Astrocyte (in vitro differentiated cells and primary cell): ENCODE results near the gene WNT7B. TPM values are rescaled to one million over a fixed set of nuclear protein-coding genes. Genes with fewer than 3 reads are reported as not detected.

ENCODE experiments used
- DNase-seq: peaks from one replicate; pipeline ENCODE4 v3.0.0-alpha.2; 2010; ENCODE audit warnings: low read depth
- FAIRE-seq: peaks from 2 replicates; lab custom pipeline; 2011; peaks lifted over from hg19 to GRCh38; lab: Jason Lieb, UNC
- H2AFZ ChIP-seq: 2 replicates; pipeline ENCODE4 v1.6.0; 2012; ENCODE audit warnings: low read depth, low read length, inconsistent platforms
- H3K27ac ChIP-seq: 2 replicates; pipeline ENCODE4 v1.5.1; 2011; ENCODE audit warnings: low read depth, low read length, inconsistent platforms
- H3K27me3 ChIP-seq: 2 replicates; pipeline ENCODE4 v1.6.0; 2011; ENCODE audit warnings: low read length, inconsistent platforms; ENCODE audit not compliant: insufficient read depth
- H3K36me3 ChIP-seq: 2 replicates; pipeline ENCODE4 v1.5.1; 2011; ENCODE audit warnings: low read length, inconsistent platforms; ENCODE audit not compliant: insufficient read depth
- H3K4me1 ChIP-seq: 2 replicates; pipeline ENCODE4 v1.5.1; 2011; ENCODE audit warnings: low read length, inconsistent platforms; ENCODE audit not compliant: insufficient read depth
- H3K4me2 ChIP-seq: 2 replicates; pipeline ENCODE4 v1.6.0; 2012; ENCODE audit warnings: low read length, inconsistent platforms
- H3K4me3 ChIP-seq: 2 replicates; pipeline ENCODE4 v1.5.1; 2011; ENCODE audit warnings: low read depth, mild to moderate bottlenecking, low read length, inconsistent platforms; ENCODE audit not compliant: insufficient read depth
- H3K79me2 ChIP-seq: 2 replicates; pipeline ENCODE4 v1.6.0; 2012; ENCODE audit warnings: mild to moderate bottlenecking, low read length, inconsistent platforms; ENCODE audit not compliant: insufficient read depth
- H3K9ac ChIP-seq: 2 replicates; pipeline ENCODE4 v1.6.0; 2012; ENCODE audit warnings: mild to moderate bottlenecking, low read length, inconsistent platforms
- H3K9me3 ChIP-seq: 2 replicates; pipeline ENCODE4 v1.5.1; 2012; ENCODE audit warnings: low read depth, mild to moderate bottlenecking, low read length, inconsistent platforms; ENCODE audit not compliant: insufficient read depth
- H4K20me1 ChIP-seq: 2 replicates; pipeline ENCODE4 v1.6.0; 2012; ENCODE audit warnings: low read length, inconsistent platforms; ENCODE audit not compliant: insufficient read depth
- H3K27ac Mint-ChIP-seq: one replicate; pipeline ENCODE4 v1.8.0; 2021; ENCODE audit warnings: mild to moderate bottlenecking, mixed read lengths; ENCODE audit not compliant: unreplicated experiment
- H3K27me3 Mint-ChIP-seq: one replicate; pipeline ENCODE4 v1.8.0; 2021; ENCODE audit warnings: low read depth, mixed read lengths; ENCODE audit not compliant: unreplicated experiment
- H3K36me3 Mint-ChIP-seq: one replicate; pipeline ENCODE4 v1.8.0; 2021; ENCODE audit warnings: low read depth, mixed read lengths; ENCODE audit not compliant: unreplicated experiment
- H3K4me1 Mint-ChIP-seq: one replicate; pipeline ENCODE4 v1.8.0; 2021; ENCODE audit warnings: low read depth, mixed read lengths; ENCODE audit not compliant: unreplicated experiment
- H3K4me3 Mint-ChIP-seq: one replicate; pipeline ENCODE4 v1.8.0; 2021; ENCODE audit warnings: mild to moderate bottlenecking, moderate library complexity, mixed read lengths; ENCODE audit not compliant: unreplicated experiment
- H3K9me3 Mint-ChIP-seq: one replicate; pipeline ENCODE4 v1.8.0; 2021; ENCODE audit warnings: mild to moderate bottlenecking, mixed read lengths; ENCODE audit not compliant: unreplicated experiment
- CTCF ChIP-seq: IDR thresholded peaks from 2 replicates; pipeline ENCODE4 v1.5.1; 2011; ENCODE audit warnings: low read depth, mild to moderate bottlenecking, inconsistent platforms, low read length, moderate library complexity; ENCODE audit not compliant: insufficient read depth
- EZH2 ChIP-seq: IDR thresholded peaks from 2 replicates; pipeline ENCODE4 v1.6.1; 2012; ENCODE audit warnings: mild to moderate bottlenecking, low read length, inconsistent platforms; ENCODE audit not compliant: insufficient read depth
- total RNA-seq: library from RNA; stranded (reverse); gene quantifications from 2 replicates; pipeline ENCODE4 v1.2.1, GENCODE V29; 2021

Gene WNT7B
- total RNA-seq, 1 donor from 2014 or later, result 1.7 TPM

- peaks cover 37% of the 10 kb centered on the region for H3K27me3 Mint-ChIP-seq
- FAIRE-seq (no peak), DNase-seq (no peak)
- Histone ChIP-seq H3K9me3 (no peaks in the 10 kb centered on the region), H3K9ac (no peak overlapping the region), H3K27me3 (peaks cover 23% of the 10 kb centered on the region), H3K27ac (no peak overlapping the region), H2AFZ (no peak overlapping the region), H3K4me1 (peaks cover 31% of the 10 kb centered on the region), H3K79me2 (peaks cover 35% of the 10 kb centered on the region), H3K4me2 (no peak overlapping the region), H4K20me1 (peaks cover 33% of the 10 kb centered on the region), H3K4me3 (no peak overlapping the region), H3K36me3 (no peaks in the 10 kb centered on the region)
- H3K27ac Mint-ChIP-seq, result no peak overlapping the region
- no peaks in the 10 kb centered on the region for H3K9me3 Mint-ChIP-seq
- peaks cover 5% of the 10 kb centered on the region for H3K4me1 Mint-ChIP-seq
- no peak overlapping the region for H3K4me3 Mint-ChIP-seq
- H3K36me3 Mint-ChIP-seq, result no peaks in the 10 kb centered on the region
- TF ChIP-seq CTCF, result no peak
- TF ChIP-seq EZH2, result no peak
Observed at GRCh38 chr22:45974498-45974897, 2.5 kb downstream of the WNT7B start.

- H3K79me2 ChIP-seq, result peaks cover 51% of the 10 kb centered on the region
- H4K20me1 ChIP-seq, result peaks cover 26% of the 10 kb centered on the region
- H3K4me3 Mint-ChIP-seq, result peak overlapping the region; percentile 60
- no peak overlapping the region for H3K27ac ChIP-seq
- no peaks in the 10 kb centered on the region for H3K9me3 Mint-ChIP-seq
- H3K4me2 ChIP-seq, result peak overlapping the region; percentile 89
- peaks cover 38% of the 10 kb centered on the region for H3K4me1 ChIP-seq
- no peak overlapping the region for H3K27ac Mint-ChIP-seq
- TF ChIP-seq EZH2, result no peak
- TF ChIP-seq CTCF, result no peak
- no peaks in the 10 kb centered on the region for H3K36me3 ChIP-seq
- H3K36me3 Mint-ChIP-seq, result no peaks in the 10 kb centered on the region
- peak overlapping the region; percentile 41 for H2AFZ ChIP-seq
- H3K4me1 Mint-ChIP-seq, result peaks cover 16% of the 10 kb centered on the region
- FAIRE-seq, result no peak
- peak overlapping the region; percentile 85 for H3K9ac ChIP-seq
- DNase-seq, result no peak
- no peaks in the 10 kb centered on the region for H3K9me3 ChIP-seq
- peak overlapping the region; percentile 74 for H3K4me3 ChIP-seq
- H3K27me3 Mint-ChIP-seq, result peaks cover 33% of the 10 kb centered on the region
- peaks cover 21% of the 10 kb centered on the region for H3K27me3 ChIP-seq
Observed at GRCh38 chr22:45972889-45973253, 4.1 kb downstream of the WNT7B start.

- Histone ChIP-seq H3K27ac (peak overlapping the region; percentile 91), H3K27me3 (peaks cover 16% of the 10 kb centered on the region), H3K9ac (peak overlapping the region; percentile 85), H3K4me2 (peak overlapping the region; percentile 89), H2AFZ (peak overlapping the region; percentile 41), H3K9me3 (no peaks in the 10 kb centered on the region), H3K79me2 (peaks cover 56% of the 10 kb centered on the region), H4K20me1 (peaks cover 22% of the 10 kb centered on the region), H3K36me3 (no peaks in the 10 kb centered on the region), H3K4me3 (peak overlapping the region; percentile 74), H3K4me1 (peaks cover 41% of the 10 kb centered on the region)
- Mint-ChIP-seq H3K9me3 (no peaks in the 10 kb centered on the region), H3K4me1 (peaks cover 16% of the 10 kb centered on the region), H3K27me3 (peaks cover 28% of the 10 kb centered on the region), H3K36me3 (no peaks in the 10 kb centered on the region), H3K27ac (no peak overlapping the region), H3K4me3 (no peak overlapping the region)
- DNase-seq (peak; percentile 32), FAIRE-seq (no peak)
- no peak for TF ChIP-seq CTCF
- peak; percentile 32 for TF ChIP-seq EZH2
Observed at GRCh38 chr22:45972091-45972888, 4.7 kb downstream of the WNT7B start.
